Raji (cell line): ENCODE data around the gene MOB1B.

Source experiments
- POLR2A ChIP-seq: IDR thresholded peaks from 2 replicates; pipeline ENCODE4 v1.6.1; 2011; ENCODE audit warnings: low read depth, low read length, control low read depth; ENCODE audit not compliant: insufficient read depth

The MOB1B gene

DNA sequence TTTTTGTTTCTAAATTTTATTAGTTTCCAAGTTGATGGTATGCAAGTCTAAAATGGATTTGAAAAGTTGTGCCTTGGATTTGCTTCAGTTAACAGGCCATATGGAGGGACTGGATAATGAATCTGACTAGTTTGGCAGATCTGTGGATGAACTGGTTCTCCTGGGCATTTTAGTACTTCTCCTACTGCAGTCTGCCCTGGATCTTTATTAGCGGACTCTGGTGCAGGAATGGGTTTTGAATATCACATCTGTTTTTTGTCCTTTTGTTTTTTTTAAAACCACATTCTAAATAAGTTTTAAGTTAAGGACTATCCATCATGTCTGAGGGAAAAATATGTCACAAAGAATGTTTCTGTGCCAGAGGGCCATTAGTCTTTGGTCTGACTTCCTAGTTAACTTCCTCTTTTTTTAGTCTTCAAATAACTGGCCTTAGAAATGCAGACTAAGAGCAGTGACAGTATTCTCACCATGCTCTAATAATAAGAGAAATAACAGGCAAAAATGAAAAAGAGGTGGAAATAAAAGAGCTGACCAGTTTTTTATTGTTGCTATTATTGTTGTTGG lies 77.4 kb downstream of the MOB1B start:
- no peak for TF ChIP-seq POLR2A

DNA sequence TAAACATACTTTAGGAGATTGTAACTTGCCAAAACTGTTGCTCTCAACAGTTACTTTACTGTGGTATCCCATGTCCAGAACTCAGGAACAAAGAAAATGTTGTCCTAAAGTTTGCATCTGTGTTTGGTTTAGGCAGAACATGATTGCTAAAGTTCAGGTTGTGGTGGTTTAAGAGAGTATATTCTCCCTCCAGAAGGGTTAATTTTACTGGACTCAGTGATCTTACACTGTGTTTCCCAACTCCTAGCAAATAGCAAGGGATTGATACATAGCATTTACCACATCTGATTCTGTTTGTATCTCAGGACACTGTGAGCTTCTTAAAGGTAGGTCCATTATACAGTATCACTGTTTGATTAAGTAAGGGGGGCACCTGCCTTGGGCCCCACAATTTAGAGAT lies 78.0 kb downstream of the MOB1B start:
- no peak for TF ChIP-seq POLR2A

DNA sequence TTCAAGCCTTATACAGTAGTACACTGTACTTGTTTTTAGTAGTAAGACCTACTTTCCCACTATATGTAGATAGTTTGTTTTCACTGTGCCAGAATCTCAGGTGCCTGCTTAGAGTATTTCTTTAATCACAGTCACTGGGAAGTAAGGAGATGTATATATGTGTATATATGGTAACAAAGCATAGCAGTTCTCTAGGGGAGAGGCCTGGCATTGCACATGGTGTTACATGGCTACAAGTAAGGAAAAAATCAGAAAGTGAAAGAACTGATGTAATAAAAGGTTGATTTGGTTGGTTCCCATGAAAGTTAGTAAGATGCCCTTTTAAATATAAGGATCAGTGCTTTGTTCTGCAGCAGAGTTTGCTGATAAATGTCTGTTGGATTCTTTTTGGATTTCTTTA lies 81.9 kb downstream of the MOB1B start:
- TF ChIP-seq POLR2A = no peak

DNA sequence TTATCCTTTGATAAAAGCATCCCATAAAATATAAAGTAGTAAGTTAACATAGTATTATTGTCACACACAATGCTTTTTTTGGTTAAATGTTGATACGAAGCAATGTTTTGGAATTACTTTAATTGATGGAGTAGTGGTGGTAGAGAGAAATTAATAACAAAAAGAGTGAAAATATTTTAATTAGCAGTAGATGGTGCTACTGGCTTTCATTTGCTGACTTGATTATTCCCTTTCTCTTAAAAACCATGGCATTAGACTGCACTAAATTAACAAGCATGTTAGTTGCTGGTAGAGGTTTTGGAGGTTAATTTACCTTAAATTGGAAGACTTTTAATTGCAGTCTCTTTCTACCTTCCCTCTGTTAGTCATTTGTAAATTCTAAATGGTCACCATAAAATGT lies 82.4 kb downstream of the MOB1B start:
- no peak for TF ChIP-seq POLR2A

GRCh38 chr4:70991596-70991995 lies 89.4 kb downstream of the MOB1B start:
- TF ChIP-seq POLR2A = no peak

GRCh38 chr4:70992391-70992881 lies 90.3 kb downstream of the MOB1B start:
- no peak for TF ChIP-seq POLR2A

- peak; percentile 81 for TF ChIP-seq POLR2A
These were observed 91.3 kb downstream of the MOB1B start, which contains the start of gene DCK for GRCh38 chr4:70993181-70994068. DCK (plus strand) TSS chr4:70993649; CDS start chr4:70993836, 187 bp downstream.

GRCh38 chr4:70994069-70994366 lies 91.8 kb downstream of the MOB1B start:
- no peak for TF ChIP-seq POLR2A

GRCh38 chr4:70994387-70995099 lies 92.4 kb downstream of the MOB1B start:
- TF ChIP-seq POLR2A = peak; percentile 53

GRCh38 chr4:70996018-70996360 lies 93.8 kb downstream of the MOB1B start:
- peak; percentile 18; the same call in 1 of the 2 replicates for TF ChIP-seq POLR2A

DNA sequence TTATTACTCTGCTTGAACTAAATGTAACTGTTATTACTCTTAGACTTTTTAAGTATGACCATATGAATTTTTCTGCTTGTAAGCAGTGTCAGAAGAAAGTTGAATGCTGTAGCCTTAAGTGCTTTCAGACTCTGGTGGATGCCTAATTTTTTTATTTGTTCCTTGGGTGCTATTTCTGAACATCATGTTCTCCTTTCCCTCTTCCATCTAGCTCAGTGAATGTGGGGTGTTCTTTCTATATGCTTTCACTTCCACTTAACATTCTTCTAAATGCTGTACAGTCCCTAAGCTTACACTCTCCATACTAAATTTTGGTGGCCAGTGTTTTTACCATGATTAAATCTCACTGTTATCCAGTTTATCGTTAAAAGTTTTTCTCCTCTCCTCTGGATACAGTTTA lies 94.9 kb downstream of the MOB1B start:
- TF ChIP-seq POLR2A = no peak

GRCh38 chr4:70997546-70997945 lies 95.4 kb downstream of the MOB1B start:
- no peak for TF ChIP-seq POLR2A

- TF ChIP-seq POLR2A = no peak
These were observed 102.2 kb downstream of the MOB1B start for GRCh38 chr4:71004281-71004851.

DNA sequence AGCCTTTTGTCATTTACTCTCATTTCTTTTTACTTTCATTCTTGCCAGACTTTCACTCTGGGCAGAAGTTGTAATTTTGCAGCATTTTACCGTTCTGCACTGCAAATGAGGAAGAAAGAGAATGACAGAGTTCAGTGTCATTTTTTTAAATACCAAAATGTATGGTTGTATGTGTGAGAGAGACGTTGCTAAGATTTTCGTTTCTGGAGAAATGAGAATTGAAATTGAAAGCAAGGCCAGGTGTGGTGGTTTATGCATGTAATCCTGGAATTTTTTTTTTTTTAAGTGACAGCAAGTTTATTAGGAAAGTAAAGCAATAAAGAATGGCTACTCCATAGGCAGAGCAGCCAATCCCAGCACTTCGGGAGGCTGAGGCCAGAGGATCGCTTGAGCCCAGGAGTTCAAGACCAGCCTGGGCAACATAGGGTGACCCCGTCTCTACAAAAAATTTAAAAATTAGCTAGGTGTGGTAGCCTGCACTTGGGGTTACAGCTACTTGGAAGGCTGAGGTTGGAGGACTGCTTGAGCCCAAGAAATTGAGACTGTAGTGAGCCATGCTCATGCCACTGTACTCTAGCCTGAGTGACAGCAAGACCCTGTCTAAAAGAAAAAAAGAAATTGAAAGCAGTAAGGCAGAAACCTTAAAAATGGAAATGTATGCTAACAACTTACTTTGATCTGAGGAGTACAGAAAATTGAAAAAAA lies 104.2 kb downstream of the MOB1B start:
- no peak for TF ChIP-seq POLR2A

DNA sequence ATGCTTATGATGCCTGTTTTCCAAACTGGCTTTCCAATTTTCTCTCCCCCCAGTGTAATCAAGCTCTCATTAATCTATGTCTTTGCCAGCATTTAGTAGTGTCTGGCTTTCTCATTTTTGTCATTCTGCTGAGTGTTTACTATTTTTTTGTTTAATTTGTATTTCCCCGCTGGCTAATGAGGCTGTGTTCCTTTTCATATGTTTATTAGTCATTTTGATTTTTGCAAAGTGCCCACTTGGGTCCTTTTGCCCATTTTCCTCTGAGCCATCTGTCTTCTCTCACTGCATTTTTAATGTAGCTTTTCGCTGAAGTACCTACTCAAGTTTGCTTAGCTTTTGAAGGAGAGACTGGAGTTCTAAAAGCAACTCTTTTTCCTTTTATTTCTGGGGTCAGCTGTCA lies 106.0 kb downstream of the MOB1B start:
- no peak for TF ChIP-seq POLR2A
